NCI-H460 (cell line): Measurements from ENCODE around the gene USP51. TPM values are rescaled to one million over a fixed set of nuclear protein-coding genes. Genes with fewer than 3 reads are reported as not detected.
"Not testable (repeated sequence)": the region's sequence is repeated elsewhere in the genome, so short reads cannot be mapped to it uniquely, and the experiment has no call there.

ENCODE experiments used
- DNase-seq: peaks from one replicate; pipeline ENCODE4 v3.0.0-alpha.2; 2016; ENCODE audit warnings: low read depth; ENCODE audit errors: extremely low read depth
- polyA plus RNA-seq: library from polyadenylated mRNA; depleted of rRNA; stranded (reverse); fragments of >200 nt; gene quantifications from 2 replicates; pipeline ENCODE4 v1.2.3, GENCODE V29; 2014; cell fraction: nucleus; rRNA removed
- total RNA-seq: library from RNA; depleted of rRNA; stranded (reverse); fragments of >200 nt; shearing (Covaris generic); gene quantifications from 2 replicates; pipeline ENCODE4 v1.2.3, GENCODE V29; 2014; rRNA removed

The USP51 gene
- 0.49 and 0.67 TPM in 2 replicates for total RNA-seq
- polyA plus RNA-seq: 0.53 and 0.93 TPM in 2 replicates

DNA sequence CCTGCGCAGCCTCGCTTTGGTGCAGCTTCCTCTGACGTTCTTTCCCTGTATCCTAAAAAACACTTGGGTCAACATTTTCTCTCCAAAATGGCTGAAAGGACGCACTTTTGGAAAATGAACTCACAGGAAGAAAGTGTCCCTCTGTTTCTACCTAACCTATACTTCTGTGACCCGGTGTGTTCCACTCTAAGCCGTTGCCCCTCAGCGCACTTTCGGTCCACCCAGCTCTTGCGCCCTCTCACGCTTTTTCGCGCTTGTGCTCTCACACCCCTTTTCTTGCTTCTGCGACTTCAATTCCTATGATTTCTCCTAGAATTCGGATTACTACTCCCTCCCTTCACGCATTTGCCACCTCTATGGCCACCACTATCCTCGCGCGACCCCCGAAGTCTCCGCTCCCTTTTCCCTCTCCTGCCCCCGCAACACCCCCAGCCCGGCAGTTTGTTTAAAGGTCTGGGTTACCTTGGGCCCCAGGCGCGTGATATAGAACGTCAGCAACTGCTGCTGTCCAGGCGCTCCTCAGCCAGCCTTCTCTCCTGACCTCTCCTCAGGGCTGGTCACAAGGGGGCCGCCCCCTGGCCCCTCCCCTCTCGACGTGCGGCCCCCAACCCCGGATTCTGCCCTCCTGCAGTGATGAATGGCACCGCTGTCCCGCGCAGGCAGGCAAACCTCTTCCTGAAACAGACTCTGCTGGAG is at the start of gene USP51:
USP51 (minus strand) TSS at position 535 of the 696 bp plus-strand sequence. CDS start 909 bp downstream, outside the sequence.
- no peak for DNase-seq

GRCh38 chrX:55524487-55524886 is 34.8 kb upstream of the USP51 start:
- peak; percentile 1 for DNase-seq

DNA sequence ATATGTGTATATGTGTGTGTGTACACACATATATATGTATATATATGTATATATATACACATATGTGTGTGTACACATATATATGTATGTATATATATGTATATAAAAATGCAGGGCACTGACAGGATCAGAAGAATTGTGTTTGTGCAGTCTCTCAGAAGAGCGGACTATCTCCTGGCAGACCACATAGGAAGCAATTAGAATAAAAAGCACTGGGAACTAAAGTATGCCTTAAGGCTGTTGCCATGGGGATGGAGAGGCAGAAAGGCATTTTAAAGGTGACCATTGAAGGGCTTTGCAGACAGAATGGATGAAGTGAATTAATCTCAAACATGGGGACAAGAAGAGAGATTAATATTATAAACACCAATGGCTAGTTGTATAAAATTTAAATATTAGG is 33.7 kb upstream of the USP51 start:
- no peak for DNase-seq

DNA sequence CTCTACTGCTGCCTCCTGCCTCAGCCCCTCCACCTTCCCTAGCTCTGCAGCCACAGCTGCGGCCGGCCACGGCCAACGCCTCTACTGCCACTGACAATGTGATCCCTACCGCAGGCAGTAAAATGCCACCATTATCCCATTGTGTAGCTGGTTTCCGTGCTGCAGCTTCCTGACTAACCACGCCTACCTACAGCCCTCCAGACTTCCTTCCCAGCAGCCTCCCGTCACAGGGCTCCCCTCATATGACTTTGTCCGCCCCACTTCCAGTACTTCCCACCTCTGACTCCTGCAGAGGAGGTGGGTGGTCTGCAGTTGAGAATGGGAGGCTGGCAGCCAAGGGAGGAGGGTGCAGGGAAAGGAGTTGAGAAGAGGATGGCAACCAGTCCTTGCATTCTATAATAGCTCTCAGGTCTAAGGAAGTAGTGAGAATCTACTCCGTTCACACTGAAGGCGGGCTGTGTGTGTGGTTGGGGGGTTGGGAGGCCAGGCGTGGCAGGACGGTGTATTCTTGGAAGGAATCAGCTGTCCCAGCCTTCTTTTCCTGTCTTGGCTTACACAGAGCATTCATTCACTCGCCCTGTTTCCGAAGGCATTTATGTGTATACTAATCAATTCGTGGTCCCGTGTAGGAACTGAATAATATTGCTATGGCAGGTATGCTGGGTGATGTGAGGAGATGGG is 33.1 kb upstream of the USP51 start:
- DNase-seq: no peak

GRCh38 chrX:55521687-55522086 is 32.0 kb upstream of the USP51 start:
- DNase-seq: no peak

GRCh38 chrX:55516794-55517481 is 27.3 kb upstream of the USP51 start:
- DNase-seq: not testable (repeated sequence)

DNA sequence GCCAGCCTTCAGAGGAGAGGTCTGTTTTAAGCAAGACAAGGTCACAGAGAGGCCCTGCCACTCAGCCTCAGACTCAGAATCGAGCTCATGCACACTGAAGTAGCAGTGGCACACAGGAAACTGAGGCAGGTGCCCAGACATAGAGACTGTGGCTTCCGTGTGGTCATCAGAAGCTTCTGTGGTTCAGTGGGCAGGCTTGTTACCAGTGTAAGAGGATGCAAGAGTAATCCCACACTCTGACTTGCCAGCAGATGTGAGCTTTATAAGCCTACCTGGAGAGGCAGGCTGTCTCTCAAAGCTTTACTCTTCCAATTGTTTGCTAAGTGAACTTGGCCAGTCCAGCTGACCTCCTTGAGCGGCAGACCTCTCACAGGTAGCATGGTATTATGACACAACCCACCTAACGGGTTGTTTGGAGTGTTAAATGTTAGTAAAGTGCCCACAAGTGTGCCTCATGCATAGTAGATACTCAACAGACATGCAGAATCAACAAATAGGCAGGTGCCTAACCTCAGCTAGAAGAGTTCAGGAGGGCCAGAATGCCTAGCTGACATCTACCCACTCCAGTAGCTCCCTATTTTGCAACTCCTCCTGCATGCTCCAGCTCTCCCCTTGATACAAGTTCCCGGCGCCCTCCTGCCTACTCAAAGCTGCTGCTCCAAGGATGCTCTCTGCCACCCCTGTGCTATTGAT is 23.5 kb upstream of the USP51 start:
- not testable (repeated sequence) for DNase-seq

DNA sequence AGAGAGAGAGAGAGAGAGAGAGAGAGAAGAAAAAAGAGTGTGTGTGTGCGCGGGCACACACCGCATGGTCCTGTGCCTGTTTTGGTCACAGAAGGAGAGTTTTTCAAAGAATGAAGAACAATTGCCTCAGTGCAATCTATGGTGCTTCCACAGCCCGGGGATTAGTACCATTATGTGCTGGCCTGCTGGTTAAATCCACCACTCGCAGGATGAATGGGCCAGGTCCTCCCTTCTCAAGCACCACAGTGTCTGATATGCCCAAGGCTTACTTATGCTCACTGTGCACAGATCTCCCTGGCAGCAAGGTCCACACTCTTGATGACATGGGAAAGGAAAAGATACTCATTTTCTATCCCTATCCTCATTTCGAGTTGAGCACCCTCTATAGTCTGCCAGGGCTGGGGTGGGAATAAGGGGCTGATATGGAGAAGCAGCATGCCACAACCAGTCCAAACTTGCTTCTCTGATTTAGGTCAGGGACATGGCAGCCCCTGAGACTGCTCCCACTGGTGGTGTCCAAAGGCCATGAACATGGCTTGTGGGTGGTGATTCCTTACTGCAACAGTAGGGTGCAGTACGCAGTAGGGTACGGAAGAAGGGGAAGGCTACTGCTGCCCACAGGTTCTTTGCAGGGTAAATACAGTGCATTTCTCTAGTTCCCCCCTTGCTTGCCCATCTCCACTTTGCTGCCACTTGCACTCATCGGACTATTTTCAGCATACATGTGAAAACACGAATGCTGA is 18.9 kb upstream of the USP51 start:
- DNase-seq: not testable (repeated sequence)

DNA sequence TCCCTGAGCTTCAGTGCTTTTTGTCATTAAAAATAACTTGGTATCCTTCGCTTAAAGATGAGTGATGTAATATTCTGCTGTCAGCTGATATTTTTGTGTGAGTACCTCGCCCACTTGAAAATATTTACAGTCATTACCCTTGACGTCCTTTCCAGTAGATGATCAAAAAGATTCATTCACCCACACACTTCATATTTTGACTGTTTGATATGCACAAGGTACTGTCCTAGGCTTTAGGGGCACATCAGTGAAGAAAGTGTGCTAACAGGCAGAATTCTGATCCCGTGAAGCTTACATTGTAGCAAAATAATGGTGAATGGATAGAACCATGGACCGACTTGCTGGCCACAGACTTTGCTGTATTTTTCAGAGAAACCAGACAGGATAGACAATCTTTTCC is 18.1 kb upstream of the USP51 start:
- not testable (repeated sequence) for DNase-seq

GRCh38 chrX:55507010-55507409 is 17.4 kb upstream of the USP51 start:
- DNase-seq: not testable (repeated sequence)

DNA sequence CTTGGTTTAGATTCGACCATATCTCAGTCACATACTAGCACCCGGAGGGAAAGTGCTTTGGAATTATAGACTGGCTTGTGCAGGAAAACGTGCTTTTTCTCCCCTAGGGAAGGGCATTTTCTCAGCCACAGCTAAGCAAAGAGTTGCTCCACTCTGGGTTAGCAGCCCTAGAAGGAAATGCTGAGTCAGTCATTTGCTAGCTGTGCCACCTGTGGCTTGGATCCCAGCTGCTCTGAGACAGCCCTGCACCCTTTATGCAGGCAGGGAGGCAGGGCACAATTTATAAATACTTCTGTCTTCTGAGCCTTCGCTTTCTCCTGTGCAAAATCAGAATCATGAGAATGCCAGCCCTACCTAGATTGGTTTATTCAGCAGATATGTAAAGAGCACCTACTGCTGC is 1.3 kb upstream of the USP51 start:
- no peak for DNase-seq

- no peak for DNase-seq
Observed at GRCh38 chrX:55490121-55490520, 473 bp upstream of the USP51 start.

DNA sequence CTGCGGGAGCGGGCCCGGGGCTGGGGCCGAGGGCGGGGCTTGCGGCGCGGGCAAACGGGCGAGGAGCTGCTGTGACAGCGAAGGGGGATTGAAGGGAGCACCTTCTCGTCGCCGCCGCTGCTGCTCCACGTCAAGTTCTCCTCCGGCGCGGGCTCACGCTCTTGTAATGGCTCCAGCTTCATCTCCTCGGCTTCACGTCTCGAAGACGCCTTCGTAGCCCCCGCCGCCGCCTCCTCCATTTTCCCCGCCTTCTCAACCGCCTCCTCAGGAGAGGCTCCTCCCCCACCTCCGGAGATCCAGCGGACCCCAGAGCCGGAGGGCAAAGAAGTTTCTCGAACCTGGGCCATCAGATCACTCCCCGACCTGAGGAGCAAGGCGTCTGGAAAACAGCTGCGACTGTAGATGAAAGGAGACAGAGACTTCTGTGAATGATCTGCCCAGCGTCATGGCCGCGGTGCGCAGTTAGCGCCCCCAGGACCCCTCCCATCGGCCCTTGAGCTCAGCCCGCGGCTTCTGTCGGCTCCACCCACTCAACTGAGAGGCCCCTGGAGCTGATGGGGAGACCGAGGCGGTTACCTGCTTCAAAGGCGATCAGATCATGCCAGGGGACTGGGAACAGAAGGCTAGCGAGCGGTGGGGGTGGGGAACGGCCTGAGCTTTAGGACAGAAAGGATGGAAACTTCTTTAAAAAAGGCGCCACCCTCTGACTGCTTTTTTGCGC is 895 bp downstream of the USP51 start:
- DNase-seq: peak; percentile 39

DNA sequence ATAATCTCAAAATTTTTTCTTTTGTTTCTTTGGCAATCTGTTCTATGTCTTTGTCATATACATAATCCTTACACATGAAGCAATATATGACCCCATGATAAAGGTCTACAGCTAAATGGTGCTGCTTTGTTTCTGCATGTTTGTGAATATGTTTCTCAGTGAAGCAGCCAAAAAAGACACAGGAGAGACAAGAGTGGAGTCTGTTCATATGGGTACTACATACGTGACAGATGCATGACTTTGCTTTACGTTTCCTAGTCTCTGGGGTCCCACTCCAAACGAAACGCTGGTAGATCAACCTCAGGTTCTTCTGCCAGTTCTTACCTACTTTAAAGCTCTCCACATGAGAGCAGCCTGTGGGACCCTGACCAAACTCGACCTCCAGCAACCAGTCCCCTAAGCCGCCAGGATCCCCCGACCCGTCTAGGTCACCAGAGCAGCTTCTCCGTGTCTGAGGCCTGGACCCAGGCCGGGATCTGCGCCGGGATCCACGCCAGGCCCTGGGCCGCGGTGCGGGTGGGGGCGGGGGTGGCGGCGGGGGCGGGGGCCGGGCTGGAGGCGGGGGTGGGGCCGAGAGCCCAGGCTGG is 1.5 kb downstream of the USP51 start:
- DNase-seq: no peak

- no peak for DNase-seq
Observed at GRCh38 chrX:55487143-55487542, 2.5 kb downstream of the USP51 start.

DNA sequence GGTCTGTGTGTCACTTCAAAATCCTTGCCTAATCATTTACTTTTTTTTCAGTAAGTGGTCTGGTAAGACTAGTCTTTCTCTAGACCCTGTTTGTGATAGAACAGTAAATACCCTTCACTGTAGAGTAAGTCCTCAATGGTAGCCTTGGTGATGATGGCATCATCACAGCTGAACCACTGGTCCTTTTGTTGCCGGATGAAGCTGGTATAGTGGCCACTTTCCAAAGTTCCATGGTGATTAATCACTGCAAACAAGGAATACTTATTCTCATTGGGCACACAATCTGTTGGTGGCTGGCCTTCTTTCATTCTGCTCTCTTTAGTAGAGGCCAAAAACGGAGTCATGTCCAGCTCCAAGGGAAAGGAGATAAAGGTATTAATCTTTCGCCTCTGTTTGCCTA is 2.9 kb downstream of the USP51 start:
- DNase-seq: no peak

DNA sequence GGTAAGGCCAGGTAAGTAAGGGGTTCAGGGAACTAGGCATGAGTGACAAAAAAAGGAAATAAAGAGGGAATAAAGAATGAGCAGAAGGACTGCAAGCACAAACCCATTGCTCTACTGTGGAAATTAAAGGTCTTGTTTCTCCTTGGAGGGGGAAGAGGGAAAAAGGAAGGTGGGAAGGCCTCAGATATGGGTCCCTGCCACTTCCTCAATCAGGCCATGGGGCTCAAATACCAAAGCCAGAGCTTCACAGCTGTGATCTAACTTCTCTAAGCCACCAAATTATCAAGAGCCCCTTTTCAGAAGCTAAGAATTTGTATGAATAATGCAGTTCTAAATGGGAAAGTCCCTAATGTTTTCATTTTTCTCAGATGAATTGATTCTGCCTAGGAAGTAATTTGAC is 4.7 kb downstream of the USP51 start:
- no peak for DNase-seq

GRCh38 chrX:55480390-55481062 is 9.1 kb downstream of the USP51 start:
- DNase-seq: no peak

DNA sequence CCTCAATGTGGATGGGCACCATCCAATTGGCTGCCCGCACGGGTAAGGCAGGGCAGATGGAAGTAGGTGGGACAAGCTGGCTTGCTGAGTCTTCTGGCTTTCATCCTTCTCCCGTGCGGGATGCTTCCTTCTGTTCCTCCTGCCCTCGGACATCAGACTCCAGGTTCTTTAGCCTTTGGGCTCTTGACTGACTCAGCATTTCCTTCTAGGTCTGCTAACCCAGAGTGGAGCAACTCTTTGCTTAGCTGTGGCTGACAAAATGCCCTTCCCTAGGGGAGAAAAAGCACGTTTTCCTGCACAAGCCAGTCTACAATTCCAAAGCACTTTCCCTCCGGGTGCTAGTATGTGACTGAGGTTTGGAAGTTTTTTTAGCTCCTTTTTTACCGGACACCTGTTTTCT is 9.7 kb downstream of the USP51 start:
- DNase-seq: not testable (repeated sequence)
